ENCODE measurements around the gene PARD3.

The PARD3 gene

DNA sequence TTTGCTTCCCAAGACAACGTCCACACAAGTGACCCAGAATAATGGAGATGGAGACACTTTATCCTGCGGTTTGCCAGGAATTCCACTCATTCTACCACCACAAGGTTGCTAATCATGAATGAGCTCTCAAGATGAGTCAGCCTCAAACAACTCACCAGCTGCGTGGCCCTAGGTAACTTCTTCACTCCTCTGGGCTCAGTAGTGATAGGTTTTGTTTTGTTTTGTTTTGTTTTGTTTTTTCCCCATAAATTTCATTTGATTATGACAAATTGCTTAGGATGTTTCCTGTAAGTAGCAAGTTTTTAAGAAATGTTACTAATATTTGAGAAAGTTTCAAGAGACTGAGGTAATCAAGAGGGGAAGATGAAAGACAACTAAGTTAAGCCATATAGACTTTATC, 286.8 kb downstream of the PARD3 start:
- TF ChIP-seq POLR2AphosphoS5 (IDR thresholded peaks at IDR 0.05; ENCODE audit: low read depth, low read length) = no peak
- TF ChIP-seq FOXP2 (optimal IDR thresholded peaks at IDR 0.05; ENCODE audit: borderline replicate concordance, extremely low read depth, extremely low read length, insufficient read depth) = no peak
- TF ChIP-seq, protein P1, sequence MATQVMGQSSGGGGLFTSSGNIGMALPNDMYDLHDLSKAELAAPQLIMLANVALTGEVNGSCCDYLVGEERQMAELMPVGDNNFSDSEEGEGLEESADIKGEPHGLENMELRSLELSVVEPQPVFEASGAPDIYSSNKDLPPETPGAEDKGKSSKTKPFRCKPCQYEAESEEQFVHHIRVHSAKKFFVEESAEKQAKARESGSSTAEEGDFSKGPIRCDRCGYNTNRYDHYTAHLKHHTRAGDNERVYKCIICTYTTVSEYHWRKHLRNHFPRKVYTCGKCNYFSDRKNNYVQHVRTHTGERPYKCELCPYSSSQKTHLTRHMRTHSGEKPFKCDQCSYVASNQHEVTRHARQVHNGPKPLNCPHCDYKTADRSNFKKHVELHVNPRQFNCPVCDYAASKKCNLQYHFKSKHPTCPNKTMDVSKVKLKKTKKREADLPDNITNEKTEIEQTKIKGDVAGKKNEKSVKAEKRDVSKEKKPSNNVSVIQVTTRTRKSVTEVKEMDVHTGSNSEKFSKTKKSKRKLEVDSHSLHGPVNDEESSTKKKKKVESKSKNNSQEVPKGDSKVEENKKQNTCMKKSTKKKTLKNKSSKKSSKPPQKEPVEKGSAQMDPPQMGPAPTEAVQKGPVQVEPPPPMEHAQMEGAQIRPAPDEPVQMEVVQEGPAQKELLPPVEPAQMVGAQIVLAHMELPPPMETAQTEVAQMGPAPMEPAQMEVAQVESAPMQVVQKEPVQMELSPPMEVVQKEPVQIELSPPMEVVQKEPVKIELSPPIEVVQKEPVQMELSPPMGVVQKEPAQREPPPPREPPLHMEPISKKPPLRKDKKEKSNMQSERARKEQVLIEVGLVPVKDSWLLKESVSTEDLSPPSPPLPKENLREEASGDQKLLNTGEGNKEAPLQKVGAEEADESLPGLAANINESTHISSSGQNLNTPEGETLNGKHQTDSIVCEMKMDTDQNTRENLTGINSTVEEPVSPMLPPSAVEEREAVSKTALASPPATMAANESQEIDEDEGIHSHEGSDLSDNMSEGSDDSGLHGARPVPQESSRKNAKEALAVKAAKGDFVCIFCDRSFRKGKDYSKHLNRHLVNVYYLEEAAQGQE (IDR thresholded peaks at IDR 0.05; ENCODE audit: insufficient read depth in 1 of 2, low read depth in 2 of 2, low read length in 2 of 2) = no peak
- no peak for TF ChIP-seq SIN3A (IDR thresholded peaks at IDR 0.05; ENCODE audit: borderline replicate concordance, insufficient read depth, low read length)
- TF ChIP-seq TAF1 (IDR thresholded peaks at IDR 0.05; ENCODE audit: borderline replicate concordance, insufficient read depth, low read length) = no peak

DNA sequence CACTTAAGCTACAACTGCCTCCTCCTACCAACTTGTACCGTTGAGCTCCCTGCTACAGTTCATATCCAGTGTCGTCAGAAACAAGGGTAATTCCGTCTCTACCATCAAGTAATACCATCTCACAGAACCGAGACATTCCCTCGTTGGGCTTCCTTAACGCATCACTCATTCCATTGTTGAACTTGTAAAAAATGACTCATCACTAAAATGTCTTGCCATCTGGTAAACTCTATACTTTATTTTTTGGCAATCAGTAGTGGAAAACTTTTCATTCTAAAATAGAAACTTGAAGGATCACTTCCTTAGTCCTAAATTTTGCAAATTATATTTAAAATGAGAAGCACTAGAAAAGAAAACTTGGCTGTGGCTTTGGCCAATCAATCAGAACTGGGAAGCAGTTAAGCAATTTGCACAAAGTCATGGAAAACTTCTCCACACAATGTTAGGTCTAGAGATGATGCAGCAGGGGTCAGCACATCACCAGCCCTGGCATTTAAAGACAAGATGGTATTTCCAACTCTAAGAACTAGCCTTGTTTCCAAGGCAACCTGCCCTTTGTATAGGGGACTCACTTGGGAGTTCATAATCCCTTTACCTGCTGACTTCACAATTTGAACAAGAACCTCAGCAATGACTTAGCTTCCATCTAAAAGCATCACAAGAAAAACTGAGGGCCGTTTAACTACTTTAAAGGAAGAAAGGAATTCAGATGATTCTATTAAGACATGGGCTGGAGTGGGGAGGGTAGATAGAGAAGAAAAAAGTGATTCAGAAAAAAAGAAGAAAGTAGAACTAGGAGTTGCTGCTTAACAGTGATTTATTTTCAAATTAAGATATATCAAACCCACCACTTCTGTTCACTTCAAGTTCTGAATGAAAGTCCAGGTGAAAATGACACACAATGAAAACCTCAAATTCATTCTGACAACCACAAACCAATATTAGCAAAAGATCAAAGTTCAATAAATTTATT, 288.1 kb downstream of the PARD3 start:
- TF ChIP-seq, protein P1 (IDR thresholded peaks at IDR 0.05; ENCODE audit: insufficient read depth in 1 of 2, low read depth in 2 of 2, low read length in 2 of 2) = no peak
- TF ChIP-seq SIN3A (IDR thresholded peaks at IDR 0.05; ENCODE audit: borderline replicate concordance, insufficient read depth, low read length) (no peak), FOXP2 (optimal IDR thresholded peaks at IDR 0.05; ENCODE audit: borderline replicate concordance, extremely low read depth, extremely low read length, insufficient read depth) (no peak), TAF1 (IDR thresholded peaks at IDR 0.05; ENCODE audit: borderline replicate concordance, insufficient read depth, low read length) (no peak), POLR2AphosphoS5 (IDR thresholded peaks at IDR 0.05; ENCODE audit: low read depth, low read length) (no peak)

DNA sequence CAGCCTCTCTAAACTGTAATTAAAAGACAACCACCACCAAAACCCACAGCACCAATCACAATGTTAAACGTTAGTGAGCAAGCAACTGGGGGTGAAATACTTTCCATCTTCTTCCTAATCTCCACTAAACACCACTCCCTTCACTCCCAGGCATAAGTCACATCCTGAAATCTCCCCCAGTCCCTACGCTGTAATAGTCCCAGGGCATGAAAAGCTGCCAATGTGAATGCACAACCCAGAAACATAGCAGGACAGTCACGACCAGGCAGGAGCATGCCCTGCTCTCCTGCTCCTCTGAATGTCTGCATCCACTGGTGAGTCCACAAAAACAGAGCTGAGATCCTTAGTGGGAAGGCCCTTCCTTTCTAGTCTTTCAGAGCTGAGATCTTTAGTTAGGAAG, 288.9 kb downstream of the PARD3 start:
- TF ChIP-seq, protein P1 (IDR thresholded peaks at IDR 0.05; ENCODE audit: insufficient read depth in 1 of 2, low read depth in 2 of 2, low read length in 2 of 2) = no peak

DNA sequence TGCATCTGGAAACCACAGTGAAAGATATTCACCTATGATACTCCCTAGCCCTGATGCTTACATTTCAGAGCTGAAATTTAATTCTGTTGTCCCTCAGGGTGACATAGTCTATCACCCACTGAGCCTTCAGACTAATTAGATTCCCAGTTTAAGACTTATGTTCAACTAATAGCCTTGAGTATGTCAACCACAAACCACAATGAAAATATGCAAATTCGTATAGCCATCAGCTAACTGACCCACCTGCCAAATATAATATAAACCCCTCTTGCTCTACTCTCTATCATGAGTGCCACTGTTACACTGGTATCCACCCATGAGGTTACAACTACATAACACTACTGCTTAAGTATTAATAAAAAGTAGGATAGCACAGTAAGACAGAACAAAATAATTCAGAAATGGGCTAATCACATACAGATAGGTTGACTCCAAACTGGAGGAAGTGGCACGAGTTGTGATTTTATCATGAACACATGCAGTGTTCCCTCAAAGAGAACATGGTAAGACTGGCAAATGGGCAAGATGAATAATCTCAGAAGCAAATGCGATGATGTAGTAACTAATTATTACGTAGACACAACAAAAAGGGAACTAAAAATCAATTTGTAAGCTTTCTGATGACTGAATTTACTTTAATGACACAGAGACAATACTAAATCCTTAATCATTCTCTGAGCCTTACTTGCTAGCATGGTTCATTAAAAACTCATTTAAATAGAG, 290.6 kb downstream of the PARD3 start:
- TF ChIP-seq, protein P1 (IDR thresholded peaks at IDR 0.05; ENCODE audit: insufficient read depth in 1 of 2, low read depth in 2 of 2, low read length in 2 of 2) = no peak
- TF ChIP-seq TAF1 (IDR thresholded peaks at IDR 0.05; ENCODE audit: borderline replicate concordance, insufficient read depth, low read length) = no peak
